Omental fat pad (tissue), 4 donors: Measurements from ENCODE around the gene AFF2. TPM values are rescaled to one million over a fixed set of nuclear protein-coding genes. Genes with fewer than 3 reads are reported as not detected.

Source experiments
- ATAC-seq: fragments of 150-250 bp; one replicate; pipeline ENCODE4 v1.9.1; 2016; ENCODE audit warnings: mild to moderate bottlenecking, moderate library complexity; ENCODE audit not compliant: low FRiP score
- DNase-seq: peaks from one replicate; pipeline ENCODE4 v3.0.0-alpha.2; 2019; ENCODE audit warnings: low spot score
- total RNA-seq, 4 donors: library from RNA; depleted of rRNA; stranded (reverse); fragments of >200 nt; gene quantifications; one replicate each; pipeline ENCODE4 v1.1.0, GENCODE V29; 2016
- TF ChIP-seq, protein P1 (sequence below), 3 donors: fragments of 450-650 bp; IDR thresholded peaks; one replicate each; pipeline ENCODE4 v1.5.1; 2016 to 2017; ENCODE audit warnings: antibody characterized with exemption in 3 of 3, mild to moderate bottlenecking in 3 of 3, moderate library complexity in 2 of 3

AFF2 gene
- total RNA-seq, 4 donors from 2014 or later = 5.7 to 16.7 (median 12.3) TPM

DNA sequence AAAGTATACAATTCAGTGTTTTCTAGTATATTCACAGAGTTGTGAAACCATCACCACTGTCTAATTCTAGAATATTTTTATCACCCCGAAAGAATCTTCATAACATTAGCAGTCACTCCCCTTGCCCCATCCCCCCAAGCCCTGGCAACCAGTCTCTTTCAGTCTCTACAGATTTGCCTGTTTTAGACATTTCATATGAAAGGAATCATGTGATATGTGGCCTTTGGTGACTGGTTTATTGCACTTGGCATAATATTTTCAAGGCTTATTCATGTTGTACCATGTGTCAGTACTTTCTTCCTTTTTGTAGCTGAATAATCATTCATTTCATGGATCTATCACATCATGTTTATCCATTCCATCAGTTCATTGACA, 371.7 kb downstream of the AFF2 start:
- ATAC-seq (no peak), DNase-seq (no peak)
- TF ChIP-seq, protein P1, sequence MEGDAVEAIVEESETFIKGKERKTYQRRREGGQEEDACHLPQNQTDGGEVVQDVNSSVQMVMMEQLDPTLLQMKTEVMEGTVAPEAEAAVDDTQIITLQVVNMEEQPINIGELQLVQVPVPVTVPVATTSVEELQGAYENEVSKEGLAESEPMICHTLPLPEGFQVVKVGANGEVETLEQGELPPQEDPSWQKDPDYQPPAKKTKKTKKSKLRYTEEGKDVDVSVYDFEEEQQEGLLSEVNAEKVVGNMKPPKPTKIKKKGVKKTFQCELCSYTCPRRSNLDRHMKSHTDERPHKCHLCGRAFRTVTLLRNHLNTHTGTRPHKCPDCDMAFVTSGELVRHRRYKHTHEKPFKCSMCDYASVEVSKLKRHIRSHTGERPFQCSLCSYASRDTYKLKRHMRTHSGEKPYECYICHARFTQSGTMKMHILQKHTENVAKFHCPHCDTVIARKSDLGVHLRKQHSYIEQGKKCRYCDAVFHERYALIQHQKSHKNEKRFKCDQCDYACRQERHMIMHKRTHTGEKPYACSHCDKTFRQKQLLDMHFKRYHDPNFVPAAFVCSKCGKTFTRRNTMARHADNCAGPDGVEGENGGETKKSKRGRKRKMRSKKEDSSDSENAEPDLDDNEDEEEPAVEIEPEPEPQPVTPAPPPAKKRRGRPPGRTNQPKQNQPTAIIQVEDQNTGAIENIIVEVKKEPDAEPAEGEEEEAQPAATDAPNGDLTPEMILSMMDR (IDR thresholded peaks at IDR 0.05) = no peak

DNA sequence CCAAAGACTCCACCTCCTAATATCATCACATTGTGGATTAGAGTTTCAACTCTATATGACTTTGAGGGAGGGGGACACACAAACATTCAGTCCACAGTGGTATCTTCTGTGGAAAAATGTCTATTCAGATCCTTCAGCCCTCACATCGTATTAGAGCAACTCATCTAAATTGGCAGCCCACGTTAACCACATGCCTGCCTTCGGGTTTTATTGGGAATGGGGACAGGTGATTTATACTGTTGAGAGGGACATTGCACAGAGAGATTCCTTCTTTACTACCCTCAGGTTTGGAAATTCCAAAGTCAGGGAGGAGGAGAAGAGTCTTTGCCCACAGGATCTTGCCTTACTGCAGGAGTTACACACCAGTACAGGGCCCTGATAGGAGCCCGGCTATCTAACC, 372.5 kb downstream of the AFF2 start:
- TF ChIP-seq, protein P1 (IDR thresholded peaks at IDR 0.05) = no peak
- ATAC-seq (no peak), DNase-seq (no peak)

DNA sequence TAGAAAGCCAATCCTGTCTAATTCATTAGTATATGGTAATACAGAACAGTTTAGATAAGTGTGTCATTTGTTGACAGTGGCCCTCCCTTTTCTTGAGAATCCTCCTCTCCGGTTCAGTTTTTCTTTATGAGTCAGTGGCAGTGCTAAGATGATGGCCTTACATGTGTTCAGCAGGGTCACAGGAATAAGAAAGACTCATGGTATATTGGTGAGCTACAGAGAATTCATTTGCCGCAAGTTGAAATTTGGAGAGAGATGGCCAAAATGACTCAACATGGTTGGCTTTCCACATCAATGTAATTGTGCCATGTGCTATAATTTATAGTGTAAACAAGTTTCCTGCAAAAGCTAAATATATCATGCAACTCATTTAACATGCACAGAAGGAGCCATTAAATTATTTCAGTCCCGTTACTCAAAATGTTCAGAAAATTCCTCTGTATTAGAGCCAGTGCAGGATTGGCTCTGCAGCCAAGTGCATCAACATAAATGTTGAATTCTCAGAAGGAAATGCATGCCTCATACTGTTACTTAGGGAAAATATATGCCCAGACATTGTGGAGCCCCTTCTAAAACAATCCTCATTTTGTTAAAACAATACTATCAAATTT, 374.3 kb downstream of the AFF2 start:
- ATAC-seq = no peak
- no peak for DNase-seq
- TF ChIP-seq, protein P1 (IDR thresholded peaks at IDR 0.05) = no peak

DNA sequence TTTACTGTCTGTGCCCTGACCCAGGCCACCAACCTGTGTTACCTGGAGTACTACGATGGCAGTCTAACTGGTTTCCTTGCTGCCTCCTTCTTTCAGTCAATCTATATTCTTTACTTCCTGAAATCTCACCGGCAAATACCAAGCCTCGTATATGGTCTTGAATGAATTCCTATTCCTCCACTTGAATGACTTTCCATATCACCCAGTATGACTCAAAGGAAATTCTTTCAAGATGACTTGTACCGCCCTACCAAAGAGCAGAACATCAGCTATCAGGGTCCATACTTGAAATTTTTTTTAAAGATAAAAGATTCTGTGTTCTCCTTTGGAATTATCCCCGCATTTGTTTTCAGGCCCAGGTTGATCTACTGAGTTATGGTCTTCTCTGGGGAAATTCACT, 378.0 kb downstream of the AFF2 start:
- TF ChIP-seq, protein P1 (IDR thresholded peaks at IDR 0.05) = no peak
- ATAC-seq (no peak), DNase-seq (no peak)

DNA sequence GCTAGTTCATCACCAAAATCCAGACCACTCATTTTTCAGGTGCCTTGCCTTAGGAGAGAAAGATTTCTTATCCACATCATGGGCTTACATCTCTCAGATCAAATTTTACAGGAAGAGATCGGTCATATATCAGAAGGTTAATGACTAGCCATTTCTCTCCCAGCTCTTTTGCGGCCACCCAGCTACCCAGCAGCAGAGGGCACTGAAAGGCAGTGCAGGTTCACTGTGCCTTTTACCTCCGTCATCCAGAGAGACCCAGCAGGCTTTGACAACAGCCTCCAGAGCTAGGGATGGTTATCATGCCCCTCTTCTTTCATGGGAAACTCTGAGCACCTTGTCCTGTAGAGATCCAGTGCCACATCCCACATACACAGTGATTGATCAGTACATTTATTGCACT, 384.8 kb downstream of the AFF2 start:
- no peak for ATAC-seq
- TF ChIP-seq, protein P1 (IDR thresholded peaks at IDR 0.05) = no peak

DNA sequence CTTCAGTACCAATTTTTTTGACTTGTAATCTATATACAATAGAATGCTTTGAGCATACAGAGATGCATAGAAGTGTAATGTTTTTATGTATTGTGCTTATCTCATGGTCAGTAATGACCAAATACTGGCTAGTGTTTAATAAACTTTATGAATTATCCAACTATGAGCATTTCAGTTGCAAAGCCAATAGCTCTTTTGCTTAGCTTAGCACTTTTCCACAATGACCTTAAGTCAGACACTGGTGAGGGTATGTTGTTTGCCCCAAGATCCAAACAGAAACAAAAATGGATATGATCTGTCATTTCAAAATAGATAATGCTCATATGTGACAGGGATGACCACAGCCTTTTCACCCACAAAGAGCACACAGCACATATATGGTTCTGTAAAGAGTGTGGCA, 393.0 kb downstream of the AFF2 start:
- DNase-seq (no peak), ATAC-seq (no peak)
- TF ChIP-seq, protein P1 (IDR thresholded peaks at IDR 0.05) = no peak

More for the DNA sequence above, 384.8 kb downstream of the AFF2 start:
- no peak for DNase-seq

DNA sequence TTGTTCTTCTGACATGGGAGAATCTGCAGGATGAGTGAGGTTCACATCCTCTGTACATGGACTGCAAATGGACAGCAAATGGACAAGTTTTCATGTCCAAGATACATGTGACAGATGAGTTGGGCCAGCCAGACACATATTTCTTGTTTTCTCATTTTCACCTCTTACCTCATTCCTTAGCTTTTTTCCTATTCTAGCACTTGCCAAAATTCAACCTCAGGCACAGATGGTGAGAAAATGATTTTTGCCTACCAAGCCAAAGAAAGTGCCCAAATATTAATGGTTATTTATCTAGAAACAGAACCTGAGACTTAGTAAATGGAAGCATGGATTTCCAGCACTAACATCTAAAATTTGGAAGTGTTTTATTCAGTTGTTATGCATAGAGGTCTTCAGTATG, 402.2 kb downstream of the AFF2 start:
- ATAC-seq = no peak
- TF ChIP-seq, protein P1 (IDR thresholded peaks at IDR 0.05) = no peak
- no peak for DNase-seq
